Kasumi-1 (cell line): ENCODE results near the gene GPR17.

Experiments used
- DNase-seq, 2 experiments: peaks; one replicate each; lab custom pipeline; 2025; lab: John Stamatoyannopoulos, UW

Gene GPR17

DNA sequence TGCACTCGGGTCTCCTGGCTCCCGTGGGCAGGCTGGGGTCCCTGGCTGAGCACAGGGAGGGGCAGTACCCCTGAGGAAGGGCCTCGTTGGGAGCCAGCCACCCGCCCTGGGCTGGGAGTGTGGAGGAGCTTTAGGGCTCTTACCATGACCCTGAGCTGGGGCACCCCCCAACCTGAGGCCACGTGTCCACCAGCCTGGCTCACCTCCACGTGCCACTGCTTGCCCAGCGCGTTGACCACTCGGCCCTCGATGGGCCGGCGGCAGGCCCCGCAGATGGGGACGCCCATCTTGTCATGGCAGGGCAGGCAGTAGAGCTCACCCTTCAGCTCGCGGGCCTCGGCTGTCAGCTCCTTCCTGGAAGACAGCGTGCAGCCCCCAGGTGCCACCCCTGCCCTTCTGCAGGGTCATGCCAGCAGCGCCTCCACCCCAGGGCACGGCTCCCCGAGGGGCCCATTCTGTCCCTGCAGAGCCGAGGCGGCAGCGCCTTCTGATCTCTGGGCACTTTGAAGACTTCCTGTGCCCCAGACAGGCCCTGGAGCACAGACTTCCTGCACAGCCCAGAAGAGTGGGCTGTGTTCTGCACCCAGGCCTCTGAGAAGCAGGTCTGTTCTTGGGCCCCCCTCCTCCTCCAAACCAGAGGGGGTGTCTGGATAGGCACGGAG is 4.0 kb upstream of the GPR17 start:
- peak; percentile 59 to 67 for DNase-seq

DNA sequence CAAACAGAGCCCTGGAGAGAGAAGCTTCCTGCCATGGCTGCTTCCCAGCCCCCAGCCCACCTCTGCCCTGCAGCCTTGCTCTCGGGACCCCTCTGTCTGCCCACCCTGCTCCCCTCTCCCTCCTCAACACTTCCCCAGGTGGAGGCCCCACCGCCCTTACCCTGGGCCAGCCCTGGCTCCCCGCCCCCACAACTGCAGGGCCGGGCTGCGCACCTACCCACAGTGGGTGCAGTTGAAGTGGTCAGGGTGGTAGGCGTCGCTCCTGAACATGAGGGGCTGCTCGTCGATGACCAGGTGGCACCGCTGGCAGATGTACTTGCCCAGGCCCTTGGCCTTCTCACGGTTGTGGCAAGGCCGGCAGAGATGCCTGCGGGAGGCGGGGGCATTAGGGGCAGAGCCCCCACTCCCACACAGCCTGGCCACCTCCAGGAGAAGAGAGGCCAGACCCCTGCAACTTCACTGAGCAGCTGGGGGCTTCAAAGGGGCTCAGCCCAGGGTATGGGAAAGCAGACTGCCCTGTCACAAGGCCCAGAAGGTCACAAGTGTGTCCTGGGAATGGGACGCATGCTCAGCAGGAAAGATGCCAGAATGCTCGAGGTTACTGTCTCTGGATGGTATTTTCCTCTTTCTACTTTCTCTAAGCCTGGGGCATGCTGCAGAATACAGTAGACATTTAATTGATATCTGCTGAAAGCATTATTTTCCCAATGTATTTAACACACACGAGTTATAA is 3.1 kb upstream of the GPR17 start:
- no peak for DNase-seq

- DNase-seq = no peak
Observed at GRCh38 chr2:127643439-127644065, 2.4 kb upstream of the GPR17 start.

DNA sequence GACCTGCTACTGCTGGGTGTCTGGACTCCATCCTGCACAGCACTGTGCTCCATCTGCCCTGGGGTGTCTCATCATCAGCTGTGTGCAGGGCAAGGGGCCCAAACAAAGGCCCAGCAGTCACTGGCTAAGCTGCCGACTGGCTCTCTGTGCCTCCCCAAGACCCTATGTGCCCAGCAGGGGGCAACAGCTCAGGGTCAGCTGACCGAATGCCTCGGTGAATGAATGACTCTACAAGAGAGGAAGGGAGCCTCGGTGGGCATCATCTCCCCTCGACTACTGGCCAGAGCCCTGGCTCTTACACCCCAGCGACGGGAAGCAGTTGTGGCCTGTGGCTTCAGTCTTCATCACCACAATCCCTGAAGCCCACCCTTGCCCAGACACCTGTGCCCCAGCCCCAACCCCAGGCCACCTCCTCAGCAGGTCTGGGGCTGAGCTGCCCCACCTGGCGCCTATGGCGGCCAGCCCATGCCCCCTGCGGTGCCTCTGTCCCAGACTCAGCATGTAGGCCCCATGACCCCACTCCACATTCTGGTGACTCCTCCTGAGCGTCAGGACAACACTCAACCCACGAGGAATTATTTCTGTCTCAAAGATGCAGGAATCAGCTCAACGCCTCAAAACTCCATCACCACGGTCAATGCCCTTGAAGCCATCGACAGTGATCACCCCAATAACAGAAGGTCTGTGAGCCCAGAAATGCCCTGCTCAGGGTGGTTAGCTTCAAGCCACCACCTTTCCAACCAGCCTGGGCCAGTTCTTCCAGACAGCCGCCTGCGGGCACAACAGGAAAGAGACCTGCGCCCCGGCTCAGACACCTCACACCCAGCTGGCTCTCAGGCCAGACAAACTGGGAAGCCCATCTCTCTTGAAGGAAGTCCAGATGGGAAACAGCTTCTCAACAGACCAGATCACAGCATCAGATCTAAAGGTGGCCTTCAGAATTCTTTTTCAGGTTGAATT is 1.6 kb upstream of the GPR17 start:
- no peak for DNase-seq

DNA sequence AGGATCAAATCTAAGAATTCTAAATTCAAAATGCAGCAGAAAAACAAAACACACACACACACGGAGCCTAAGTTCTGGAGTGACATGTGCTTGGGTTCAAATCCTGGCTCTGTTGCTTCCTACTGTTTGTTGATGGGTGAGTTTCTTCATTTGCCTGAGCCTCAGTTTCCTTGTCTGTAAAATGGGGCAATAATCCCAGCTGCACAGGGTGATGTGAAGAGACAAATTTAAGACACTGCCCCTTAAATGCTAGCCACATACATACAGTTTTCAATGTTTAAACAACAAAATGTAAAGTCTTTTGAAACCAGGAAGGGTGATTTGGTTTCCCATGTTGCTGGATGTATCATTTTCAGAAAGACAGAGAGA is 943 bp upstream of the GPR17 start:
- no peak for DNase-seq

- no peak for DNase-seq
Observed at GRCh38 chr2:127646487-127647241, 711 bp downstream of the GPR17 start.

DNA sequence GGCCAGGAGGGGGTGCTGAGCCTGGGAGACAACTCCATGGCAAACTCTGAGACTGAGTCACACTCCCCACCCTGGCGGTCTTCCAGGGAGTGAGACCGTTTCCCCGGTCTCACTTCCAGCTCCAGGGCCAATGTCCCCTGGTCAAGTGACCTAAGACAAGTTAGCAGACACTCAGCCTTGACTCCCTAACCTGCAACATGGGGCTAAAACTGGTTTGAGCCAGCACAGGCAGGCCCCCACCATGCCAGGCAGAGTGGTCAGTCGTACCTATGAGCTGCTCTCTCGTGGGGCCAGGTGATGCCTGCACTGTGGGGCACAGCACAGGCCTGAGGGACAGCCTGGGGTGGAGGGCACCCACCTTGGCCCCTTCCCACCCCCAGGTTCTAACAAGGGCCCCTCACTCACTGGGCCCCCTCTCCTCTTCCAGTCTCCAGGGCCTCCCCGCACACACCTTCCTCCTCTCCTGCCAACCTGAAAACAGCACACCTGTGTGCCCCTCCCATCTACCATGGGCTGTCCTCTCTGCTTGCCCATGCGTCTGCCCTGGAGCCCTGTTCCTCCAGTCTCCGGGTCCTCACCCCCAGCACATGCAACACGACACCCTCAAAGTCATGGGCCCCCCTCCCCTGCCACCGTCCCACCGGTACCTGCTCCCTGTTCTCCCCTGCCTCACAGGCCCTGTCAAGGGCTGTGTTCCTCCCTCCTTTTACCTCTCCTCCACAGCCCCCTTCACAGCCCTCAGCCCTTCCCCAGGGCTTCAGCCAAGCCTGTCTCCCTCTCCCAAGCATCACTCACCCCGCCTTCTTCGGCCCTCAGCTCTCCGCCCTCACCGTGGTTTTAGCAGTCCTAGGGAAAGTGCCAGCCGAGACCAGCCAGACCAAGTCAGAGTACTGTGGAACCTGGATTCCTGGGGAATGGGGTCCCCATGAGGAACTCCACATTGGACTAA is 1.6 kb downstream of the GPR17 start:
- DNase-seq = no peak

- no peak for DNase-seq
Observed at GRCh38 chr2:127648321-127648720, 2.4 kb downstream of the GPR17 start.

DNA sequence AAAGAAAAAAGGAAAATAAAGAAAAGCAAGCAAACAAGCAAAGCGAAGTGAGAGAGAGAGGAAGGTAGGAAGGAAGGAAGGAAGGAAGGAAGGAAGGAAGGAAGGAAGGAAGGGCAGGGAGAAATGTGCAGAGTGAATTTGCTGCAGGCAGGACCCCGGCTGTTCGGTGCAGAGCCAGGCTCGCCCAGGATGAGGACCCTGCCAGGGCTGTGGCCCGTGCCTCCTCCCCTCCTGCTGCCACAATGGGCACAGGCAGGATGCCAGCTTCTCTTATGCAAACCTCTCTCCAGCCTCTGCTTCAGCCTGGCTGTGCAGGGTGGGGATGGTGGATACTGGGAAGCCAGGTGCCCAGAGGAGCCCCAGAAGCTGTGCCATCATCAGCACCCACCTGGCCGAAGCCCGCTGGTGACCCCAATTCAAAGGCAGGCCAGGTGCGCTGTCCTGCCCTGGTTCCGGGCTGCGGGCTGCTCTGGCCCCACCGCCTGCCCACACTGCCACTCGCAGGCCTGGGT is 3.2 kb downstream of the GPR17 start:
- DNase-seq = no peak

- DNase-seq = peak; percentile 58 to 63
Observed at GRCh38 chr2:127649684-127650040, 3.7 kb downstream of the GPR17 start.

- DNase-seq = no peak
Observed at GRCh38 chr2:127650041-127650784, 4.3 kb downstream of the GPR17 start.

DNA sequence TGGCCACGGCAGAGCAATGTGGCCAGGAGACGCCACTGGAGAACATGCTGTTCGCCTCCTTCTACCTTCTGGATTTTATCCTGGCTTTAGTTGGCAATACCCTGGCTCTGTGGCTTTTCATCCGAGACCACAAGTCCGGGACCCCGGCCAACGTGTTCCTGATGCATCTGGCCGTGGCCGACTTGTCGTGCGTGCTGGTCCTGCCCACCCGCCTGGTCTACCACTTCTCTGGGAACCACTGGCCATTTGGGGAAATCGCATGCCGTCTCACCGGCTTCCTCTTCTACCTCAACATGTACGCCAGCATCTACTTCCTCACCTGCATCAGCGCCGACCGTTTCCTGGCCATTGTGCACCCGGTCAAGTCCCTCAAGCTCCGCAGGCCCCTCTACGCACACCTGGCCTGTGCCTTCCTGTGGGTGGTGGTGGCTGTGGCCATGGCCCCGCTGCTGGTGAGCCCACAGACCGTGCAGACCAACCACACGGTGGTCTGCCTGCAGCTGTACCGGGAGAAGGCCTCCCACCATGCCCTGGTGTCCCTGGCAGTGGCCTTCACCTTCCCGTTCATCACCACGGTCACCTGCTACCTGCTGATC is 4.9 kb downstream of the GPR17 start:
- DNase-seq = no peak

- DNase-seq = no peak
Observed at GRCh38 chr2:127651381-127651809, 5.4 kb downstream of the GPR17 start.

- DNase-seq = no peak
Observed at GRCh38 chr2:127651971-127652550, 6.1 kb downstream of the GPR17 start.

- no peak for DNase-seq
Observed at GRCh38 chr2:127652786-127653357, 6.9 kb downstream of the GPR17 start.

GRCh38 chr2:127653421-127654083 is 7.6 kb downstream of the GPR17 start:
- no peak for DNase-seq

DNA sequence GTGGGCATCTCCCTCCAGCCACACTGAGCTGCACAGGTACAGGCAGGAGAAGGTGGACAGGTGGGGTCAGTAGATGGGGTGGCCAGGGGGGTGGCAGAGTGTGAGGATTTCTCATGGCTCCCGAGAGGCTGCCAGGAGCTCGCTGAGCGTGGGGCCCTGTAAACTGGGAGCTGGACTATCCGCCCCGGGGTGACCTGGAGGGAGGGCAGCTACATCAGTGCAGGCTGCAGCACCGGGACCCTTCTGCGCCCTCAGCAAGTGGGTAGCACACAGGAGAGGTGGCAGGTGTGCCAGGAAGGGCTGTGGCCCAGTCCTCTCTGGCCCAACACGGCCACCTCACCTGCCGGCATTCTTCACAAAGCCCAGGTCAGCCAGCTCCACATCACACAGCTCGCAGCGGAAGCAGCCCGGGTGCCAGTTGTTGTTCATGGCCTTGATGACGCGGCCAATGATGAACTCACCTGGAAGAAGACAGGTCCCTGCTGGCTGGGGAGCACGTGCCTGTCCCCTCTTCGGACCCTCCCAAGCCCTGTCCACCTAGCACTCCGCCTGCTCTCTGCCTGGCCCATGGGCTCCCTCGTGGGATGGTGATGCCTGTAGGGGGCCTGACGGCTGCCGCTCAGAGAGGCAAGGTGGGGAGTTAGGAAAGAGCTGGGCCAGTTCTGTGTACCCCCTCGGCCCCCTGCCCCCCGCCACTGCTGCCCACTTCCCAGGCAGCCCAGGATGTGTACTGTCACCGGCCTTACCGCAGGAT is 8.3 kb downstream of the GPR17 start:
- DNase-seq = no peak
